Activated T-cell treated with anti-CD3 and anti-CD28 coated beads, Interleukin-2, amount 50 U/mL, for 1 hour (primary cell): ENCODE data around the gene LRRK1.

Source experiments
- DNase-seq: peaks from one replicate; pipeline ENCODE4 v3.0.0-alpha.2; 2020

LRRK1 gene

DNA sequence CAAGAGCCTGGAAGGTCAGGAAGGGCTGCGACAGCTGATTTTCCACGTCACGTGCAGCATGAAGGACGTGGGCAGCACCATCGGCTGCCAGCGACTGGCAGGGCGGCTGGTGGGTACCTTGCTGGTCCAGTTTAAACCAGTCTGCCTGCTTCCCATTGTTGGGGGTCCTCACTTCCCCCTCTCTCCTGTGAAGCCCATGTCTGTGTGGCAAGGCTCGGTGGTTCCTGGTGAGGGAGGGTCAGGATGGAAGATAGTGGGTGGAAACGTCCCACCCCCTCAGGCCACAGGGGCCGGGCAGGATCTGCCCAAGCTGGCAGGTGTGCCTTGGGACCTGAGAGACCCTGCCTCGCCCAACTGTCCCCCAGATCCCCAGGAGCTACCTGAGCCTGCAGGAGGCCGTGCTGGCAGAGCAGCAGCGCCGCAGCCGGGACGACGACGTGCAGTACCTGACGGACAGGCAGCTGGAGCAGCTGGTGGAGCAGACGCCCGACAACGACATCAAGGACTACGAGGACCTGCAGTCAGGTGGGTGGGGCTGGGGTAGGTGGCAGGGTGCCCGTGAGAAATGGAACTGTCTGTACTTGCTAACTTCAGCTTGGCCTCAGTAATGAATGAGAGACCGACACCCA lies 108.2 kb downstream of the LRRK1 start:
- DNase-seq = no peak

DNA sequence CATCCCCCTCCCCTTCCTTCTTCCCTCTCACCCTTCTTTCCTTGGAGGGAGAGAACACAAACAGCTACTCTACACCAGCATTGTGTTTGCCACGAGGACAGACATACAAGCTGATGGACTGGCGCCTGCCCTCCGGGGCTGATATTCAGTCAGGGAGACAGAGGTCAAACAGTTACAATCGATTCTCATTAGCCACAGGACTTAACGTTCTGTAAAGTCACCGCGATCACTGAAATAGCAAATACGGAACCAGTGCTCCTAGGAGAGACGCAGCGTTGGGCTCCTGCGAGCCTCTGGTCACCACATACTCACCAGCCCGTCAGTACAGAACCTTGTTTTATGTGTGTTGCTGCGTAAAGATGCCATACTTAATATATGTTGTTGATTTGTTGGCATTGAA lies 108.8 kb downstream of the LRRK1 start:
- no peak for DNase-seq

DNA sequence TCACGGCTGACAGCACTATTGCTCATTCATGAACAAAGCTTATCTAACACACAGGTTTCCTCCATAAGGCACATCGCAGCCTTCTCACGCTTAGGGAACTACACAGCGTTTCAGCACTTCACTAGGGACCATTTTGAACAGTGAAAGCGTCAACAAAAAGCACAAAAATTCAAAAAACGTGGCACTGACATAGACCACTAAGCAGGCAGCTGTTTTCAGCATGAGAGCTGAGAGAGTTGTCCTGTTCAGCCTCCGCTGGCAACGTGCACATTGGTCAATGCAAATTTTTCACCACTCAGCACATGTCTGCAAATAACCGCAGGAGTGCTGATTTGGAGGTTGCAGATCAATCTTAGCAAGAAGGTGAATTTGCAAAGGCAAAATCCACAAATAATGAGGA lies 109.2 kb downstream of the LRRK1 start:
- no peak for DNase-seq

DNA sequence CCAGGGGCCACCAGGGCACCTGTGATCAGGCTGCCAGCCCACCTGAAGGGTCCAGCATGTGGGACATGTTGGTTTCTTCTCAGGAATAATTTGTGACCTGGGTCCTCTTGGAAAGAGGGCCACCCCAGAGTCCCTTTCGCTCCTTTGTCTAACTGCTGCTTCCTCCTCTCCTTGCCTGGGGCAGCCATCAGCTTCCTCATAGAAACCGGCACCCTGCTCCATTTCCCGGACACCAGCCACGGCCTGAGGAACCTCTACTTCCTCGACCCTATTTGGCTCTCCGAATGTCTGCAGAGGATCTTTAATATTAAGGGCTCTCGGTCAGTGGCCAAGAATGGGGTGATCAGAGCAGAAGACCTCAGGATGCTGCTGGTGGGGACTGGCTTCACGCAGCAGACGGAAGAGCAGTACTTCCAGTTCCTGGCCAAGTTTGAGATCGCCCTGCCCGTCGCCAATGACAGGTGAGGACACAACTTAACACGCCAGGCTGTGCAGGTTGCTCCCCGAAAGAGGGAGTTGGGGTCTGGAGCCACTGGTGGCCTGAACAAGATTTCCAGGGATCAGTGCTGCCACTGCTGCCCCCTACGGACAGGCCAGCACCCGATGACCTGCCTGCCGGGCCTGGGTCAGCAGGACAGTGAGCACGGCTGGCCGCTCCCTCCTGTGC lies 109.7 kb downstream of the LRRK1 start:
- DNase-seq = no peak

DNA sequence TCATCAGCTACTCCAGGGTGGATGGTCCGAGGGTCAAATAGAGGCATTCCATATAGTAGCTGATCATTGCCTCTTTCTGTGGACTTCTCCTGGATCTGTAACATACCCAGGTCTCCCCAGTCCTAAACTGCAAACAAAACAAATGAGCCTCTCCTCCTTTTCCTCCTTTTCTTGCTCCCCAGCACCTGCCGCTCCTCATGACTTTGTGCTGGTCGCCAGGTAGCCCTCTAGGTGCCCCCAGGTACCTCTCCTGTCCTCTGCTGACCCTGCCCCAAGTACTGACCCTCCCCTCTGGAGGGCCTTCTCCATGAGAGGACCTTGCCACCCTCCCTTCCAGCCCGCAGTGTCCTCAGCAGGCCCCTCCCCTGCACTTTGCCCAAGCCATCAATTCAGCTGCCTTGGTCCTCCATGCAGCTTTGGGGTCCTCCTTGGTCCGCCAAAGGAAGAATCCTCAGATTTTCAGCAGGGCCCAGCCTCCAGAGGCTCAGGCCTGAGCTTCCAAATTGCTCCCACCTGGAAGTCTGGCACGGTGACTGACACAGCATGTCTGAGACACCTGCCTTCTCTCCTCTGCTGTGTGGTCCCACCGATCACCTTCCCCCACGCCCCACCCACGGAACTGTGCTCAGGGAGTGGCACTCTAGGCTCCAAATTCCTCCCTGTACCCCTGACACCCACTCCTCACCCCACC lies 111.0 kb downstream of the LRRK1 start:
- no peak for DNase-seq

DNA sequence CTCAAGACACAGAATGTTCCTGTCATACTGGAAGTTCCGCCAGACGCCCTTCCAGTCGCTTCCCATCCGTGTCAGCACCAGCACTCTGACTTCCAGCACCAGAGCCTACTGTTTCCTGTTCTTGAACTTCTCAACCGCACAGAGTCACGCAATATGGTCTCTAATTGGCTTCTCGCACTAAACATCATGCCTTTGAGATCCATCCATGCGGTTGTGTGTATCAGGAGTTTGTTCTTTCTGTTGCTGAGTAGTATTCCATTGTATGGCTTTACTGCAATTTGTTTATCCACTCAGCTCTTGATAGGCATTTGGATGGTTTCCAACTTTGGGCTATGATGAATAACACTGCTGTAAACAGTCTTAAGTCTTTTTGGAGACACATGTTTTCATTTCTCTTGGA lies 112.1 kb downstream of the LRRK1 start:
- DNase-seq = no peak

DNA sequence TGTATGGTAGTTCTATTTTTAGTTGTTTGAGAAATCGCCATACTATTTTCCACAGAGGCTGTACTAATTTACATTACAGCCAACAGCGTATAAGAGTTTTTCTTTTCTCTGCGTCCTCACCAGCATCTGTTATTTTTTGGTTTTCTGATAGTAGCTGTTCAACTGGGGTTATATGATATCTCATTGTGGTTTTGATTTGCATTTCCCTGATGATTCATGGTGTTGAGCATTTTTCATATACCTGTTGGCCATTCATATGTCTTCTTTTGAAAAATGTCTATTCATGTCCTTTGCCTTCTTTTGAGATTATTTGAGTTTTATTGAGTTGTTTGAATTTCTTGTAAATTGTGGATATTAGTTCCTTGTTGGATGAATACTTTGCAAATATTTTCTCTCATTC lies 114.6 kb downstream of the LRRK1 start:
- DNase-seq = no peak

DNA sequence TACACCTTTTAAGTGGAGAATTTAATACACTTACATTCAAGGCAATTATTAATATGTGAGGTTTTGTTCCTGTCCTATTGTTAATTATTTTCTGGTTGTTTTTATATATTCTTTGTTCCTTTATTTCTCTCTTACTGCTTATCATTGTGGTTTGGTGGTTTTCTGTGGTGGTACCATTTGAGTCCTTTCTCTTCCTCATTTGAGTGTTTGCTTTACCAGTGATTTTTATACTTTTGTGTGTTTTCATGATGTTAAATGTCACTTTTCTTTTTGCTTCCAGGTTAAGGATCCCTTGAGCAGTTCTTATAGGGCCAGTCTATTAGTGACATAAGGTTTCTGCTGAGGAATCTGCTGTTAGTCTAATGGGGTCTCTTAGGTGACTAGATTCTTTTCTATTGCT lies 116.5 kb downstream of the LRRK1 start:
- no peak for DNase-seq

DNA sequence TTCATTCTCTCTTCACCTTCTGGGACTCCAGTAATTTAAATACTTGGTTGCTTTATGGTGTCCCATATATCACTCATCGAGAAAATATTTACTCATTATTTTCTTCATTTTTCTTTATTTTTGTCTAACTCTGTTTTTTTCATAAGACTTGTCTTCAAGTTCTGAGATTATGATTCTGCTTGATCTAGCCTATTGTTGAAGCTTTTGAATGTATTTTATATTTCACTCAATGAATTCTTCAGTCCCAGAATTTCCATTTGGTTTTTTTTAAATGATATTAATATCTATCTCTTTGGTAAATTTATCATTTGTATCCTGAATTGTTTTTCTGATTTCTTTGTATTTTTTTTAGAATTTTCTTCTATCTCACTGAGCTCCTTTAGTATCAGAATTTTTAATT lies 117.0 kb downstream of the LRRK1 start:
- no peak for DNase-seq

DNA sequence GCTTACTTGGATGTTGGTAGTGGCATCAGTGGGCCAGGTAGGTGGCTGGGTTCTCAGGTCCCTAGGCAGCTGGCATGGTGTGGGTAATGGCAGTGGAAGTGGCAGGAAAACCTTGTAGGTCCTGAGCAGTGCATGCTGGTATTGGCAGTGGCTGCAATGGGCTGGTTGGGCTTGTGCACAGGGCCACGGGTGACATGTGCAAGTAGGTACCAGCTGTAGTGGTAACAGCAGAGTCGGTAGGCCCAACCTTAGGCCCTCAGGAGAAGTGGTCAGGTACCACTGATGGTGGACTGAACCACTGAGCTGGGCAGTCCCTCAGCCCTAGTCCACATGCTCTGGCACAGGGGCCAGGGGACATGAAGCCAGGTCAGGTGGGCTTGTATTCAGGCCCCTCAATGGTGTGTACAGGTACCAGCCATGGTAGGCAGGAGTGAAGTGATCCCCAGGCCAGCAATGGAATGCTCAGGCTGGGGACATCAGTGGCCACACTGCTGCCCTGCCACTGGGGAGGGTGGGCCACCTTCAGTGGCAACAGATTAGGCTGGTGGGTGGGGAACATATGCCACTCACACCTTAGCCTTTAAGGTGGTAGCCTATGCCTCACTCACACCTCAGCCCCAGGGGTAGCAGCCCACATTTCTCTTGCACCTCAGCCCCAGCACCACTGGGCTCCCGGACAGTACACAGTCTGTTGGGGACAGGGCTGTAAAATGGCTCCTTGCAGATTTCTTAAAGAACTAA lies 118.1 kb downstream of the LRRK1 start:
- DNase-seq = no peak

DNA sequence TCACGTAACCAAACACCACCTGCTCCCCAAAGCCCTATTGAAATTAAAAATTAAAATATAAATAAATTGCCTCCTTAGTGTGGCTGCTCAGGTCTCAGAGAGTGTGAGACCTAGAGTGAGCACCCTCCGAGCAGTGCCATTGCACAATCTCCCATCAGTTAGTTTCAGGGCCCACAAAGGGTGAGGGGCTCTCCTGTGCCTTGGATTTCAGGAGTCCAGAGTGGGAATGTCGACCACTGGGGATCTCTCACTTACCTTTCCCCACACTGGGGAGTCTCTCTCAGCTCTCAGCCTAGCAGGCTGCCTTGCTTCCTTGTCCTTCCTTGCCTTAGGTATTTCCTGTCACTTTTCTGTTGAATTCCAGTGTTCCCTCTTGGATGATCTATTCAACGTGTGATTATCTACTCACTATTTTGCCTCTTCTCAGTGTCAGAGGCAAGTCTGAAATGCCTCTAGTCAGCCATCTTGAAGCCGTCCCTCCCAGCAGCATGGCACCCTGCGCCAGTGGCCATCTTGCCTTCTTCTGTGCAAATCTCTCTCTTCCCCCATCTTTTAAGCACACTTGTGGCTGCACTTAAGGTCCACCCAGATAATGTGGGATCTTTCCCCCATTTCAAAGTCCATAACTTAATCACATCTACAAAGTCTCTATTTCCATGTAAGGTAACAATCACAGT lies 119.3 kb downstream of the LRRK1 start:
- DNase-seq = no peak

DNA sequence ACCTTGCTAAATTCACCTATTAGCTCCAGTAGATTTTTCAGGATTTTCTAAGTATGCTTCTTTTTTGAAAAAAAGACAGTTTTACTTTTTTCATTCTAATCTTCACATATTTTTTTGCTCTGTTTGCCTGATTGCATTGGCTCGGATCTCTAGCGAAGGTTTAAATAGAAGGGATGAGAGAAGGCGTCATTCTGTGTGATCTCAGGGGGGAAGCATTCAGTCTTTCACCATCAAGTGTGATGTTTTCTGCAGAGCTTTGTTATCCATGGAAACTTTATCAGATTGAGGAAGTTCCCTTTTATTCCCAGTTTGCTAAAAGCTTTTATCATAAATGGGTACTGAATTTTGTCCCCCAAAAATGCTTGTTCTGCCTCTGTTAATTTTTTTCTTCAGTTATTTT lies 120.3 kb downstream of the LRRK1 start:
- no peak for DNase-seq

DNA sequence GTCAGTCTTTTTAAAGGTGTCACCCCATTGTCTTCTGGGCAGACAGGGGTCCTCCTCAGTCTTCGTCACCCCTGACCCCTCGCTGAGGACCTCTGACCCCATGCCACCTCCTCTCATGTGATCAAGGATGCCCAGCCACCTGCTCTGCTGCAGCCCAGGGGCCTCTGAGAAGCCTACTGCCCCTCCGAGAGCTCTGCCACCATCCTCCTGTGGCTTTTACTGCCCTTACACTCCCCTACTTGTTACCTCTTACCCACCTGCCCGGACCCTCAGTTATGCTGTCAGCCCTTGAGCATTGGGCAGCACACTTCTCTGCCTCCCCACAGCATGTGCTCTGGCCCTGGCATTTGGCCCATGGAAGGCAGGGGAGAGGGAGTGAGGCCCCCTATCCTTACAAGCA lies 123.2 kb downstream of the LRRK1 start:
- no peak for DNase-seq

DNA sequence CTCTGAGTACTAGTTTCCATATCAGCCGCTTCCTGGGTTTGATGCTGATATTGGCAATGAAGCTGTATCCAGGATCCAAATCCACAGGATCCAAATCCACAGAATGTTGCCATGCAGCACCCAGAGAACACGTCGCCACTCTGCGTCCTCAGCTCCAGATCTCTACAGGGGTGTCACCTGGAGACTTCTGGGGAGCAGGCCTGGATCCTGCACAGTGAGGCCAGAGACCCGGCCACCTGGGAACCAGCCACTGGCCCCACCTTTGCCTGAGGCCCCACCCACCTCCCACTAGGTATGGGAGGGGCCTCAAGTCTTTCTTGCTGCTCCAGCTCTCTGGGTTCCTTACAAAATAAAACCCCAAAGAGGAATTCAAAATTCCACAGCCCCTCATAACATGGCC lies 123.9 kb downstream of the LRRK1 start:
- no peak for DNase-seq

DNA sequence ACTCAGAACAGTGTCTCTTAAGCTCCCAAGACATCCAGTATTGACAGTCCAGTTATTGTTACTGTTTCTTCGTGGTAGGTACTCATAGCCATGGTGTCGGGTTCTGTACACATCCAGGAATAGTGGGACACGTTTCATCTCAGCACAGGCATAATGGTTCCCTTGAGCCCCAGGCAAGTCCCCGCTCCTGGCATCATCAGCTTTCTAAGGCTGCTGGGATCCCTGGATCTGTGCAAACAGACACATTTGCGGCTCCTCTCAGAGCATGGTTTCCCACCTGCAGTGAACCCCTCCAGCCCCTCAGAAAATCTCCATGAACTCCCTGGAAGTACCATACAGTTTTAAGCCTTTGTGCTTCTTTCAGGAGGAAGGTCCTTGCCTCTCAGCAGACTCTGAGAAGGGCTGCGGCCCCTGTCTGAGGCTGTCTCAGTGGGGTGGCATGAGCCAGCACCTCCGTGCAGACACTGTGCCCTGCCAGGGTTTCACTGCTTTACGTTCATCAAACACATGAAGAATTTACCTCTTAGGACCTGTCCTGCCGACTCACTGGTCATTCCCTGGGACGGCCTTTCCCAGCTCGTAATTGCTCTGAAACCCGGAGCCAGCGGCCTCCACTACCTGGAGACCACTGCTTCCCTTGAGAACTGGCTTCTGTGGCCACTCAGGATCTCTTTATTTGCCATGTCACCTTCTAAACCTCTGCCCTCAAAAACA lies 124.9 kb downstream of the LRRK1 start:
- no peak for DNase-seq

DNA sequence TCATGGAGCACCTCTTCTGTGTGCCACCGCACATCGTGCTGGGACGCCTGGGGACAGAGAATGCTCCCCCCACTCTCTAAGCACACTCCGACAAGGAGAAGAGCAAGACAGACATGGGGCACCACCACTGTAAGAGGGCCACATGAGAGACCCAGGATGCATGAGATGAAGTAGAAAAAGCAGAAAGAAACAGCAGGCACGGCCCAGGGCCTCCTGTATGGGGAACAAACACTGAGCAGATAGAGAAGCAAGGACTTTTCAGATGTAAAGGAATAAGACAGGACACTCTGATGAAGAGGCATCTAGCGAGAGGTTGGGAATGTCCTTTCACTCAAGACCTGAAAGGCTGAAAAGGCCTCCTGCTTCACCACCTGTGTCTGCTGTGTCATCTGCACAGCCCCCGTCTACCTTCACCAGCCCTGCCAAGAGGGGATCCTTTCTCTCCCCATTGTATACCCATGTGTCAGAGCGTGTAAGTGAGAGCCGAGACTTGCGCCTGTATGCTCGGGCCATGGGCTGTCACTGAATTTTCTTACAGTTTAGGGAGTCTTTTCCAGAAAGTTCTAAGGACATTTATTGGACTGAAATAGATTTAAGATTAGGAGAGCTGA lies 125.6 kb downstream of the LRRK1 start:
- no peak for DNase-seq

DNA sequence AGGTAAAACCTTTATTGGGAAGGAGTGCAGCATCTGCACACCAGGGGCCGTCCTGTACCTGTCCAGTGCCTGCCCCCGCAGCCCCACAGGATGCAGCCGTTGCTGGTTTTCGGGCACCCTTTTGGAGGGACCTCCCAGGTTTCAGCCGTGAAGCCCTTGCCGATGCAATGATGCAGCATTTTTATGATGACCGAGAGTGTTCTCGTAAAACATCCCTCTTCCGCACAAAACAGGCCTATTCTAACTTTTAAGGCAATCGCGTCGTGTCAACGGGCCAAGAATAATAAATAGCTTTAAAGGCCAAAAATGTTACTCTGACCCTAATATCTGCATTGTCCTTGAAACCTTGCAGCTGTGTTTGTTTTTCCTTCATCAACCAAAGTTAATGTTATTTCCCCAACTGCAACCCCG lies 126.1 kb downstream of the LRRK1 start:
- no peak for DNase-seq

DNA sequence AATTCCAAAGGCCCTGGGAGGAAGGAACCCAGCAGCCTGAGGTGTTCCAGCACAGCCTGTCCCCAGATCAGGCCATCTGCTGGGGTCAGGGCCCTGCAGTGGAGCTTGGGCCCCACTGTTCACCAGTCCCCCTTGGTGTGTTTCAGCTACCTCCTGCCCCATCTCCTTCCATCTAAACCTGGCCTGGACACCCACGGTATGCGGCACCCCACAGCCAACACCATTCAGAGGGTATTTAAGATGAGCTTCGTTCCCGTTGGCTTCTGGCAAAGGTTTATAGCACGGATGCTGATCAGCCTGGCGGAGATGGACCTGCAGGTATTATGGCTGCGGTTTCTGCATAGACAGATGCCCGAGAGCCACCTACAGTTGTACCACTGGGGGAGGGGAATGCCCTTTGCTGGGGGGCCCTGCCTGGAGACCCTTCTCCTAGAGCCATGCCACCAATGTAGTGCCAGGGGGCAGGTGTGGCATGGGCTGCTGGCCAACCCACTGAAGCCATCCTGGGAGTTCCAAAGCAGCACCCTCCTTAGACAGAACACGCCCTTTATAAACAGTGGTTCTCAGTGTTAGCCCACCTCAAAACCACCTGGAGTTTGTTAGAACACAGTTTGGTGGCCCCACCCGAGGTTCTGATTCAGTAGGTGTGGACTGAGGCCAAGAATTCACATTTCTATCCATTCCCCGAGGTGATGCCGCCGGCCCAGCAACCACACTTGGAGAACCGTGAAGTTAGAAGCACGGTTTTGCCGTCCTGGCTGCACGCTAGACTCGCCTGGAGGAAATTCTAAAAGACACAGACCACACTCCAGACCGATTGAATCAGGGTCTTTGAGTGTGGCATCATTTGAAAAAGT lies 126.9 kb downstream of the LRRK1 start:
- DNase-seq = no peak

DNA sequence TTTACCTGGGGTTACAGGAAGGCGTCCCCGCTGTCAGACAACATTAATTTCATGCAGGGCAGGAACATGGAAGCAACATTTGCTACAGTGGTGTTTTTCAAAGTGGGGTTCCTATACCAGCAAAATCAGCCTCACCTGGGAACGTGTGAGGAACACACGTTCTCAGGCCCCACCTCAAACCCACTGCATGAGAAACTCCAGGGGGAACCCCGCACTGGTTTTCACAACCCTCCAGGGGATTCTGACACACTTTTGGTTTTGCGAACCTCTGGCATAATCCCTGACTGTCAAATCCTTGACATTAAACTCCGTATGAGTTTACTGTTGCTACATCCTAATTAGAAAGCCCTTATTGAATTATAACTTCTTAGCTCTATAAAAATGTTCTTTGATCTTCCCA lies 127.7 kb downstream of the LRRK1 start:
- DNase-seq = no peak

DNA sequence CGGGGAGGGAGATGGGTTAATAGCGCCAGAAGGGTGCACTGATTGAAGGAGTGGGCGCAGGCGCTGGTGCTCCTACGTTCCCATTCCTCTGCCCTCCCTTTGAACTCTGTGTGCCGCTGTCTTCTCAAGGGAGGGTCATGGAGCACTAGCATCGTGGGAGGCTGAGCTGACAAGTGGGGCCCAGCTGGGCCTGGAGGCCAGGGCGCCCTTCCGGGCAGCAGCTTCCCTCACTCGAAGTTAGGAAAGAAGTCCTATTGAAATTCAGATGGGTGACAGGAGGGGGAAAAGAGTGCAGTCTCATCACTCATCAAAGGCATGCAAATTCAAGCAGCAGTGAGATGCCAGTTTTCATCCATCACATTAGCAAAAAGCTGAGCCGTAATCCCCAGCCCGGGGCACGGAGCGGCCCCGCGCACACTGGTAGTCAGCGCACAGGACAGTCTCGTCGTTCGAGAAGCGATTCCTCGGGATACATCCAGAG lies 128.2 kb downstream of the LRRK1 start:
- no peak for DNase-seq

DNA sequence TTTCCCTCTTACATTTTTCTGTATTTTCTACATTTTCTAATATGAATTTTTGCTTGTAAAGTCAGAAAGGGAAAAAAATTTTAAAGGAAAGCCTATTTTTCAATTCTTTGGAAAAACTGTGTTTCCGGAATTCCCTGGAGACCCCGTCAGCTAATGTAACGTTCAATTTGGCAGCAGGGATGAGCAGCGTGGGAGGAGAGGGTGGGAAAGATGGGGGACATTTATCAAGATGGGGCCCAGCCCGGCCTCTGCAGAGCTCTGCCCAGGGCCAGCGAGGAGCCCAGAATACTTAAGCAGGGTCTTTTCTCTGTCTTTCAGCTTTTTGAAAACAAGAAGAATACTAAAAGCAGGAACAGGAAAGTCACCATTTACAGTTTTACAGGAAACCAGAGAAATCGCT lies 129.0 kb downstream of the LRRK1 start:
- no peak for DNase-seq
